H1 (cell line): Measurements from ENCODE around the gene CDK5RAP2. TPM values are rescaled to one million over a fixed set of nuclear protein-coding genes. Genes with fewer than 3 reads are reported as not detected.

Source experiments
- CTCF ChIA-PET: fragments of 300-600 bp; sonication (Branson Sonifier 250); formaldehyde crosslinking; loops from one replicate; lab custom pipeline; 2021; ENCODE audit not compliant: partially characterized antibody; lab: Charles Lee
- POLR2A ChIA-PET: fragments of 300-600 bp; sonication (Branson Sonifier 250); formaldehyde crosslinking; loops from one replicate; lab custom pipeline; 2021; ENCODE audit warnings: inconsistent platforms; ENCODE audit not compliant: partially characterized antibody; lab: Charles Lee
- DNase-seq, 2 experiments: peaks; one replicate each; pipeline versions ENCODE4 v3.0.0 to v3.0.0-alpha.2; 2010 to 2022; ENCODE audit warnings: low spot score in 2 of 2, low read depth in 1 of 2, mixed read lengths in 1 of 2
- FAIRE-seq: peaks from 2 replicates; lab custom pipeline; 2011; peaks lifted over from hg19 to GRCh38; lab: Jason Lieb, UNC
- H2AFZ ChIP-seq: 2 replicates; pipeline ENCODE4 v1.8.1; 2012; ENCODE audit warnings: low read length, inconsistent platforms
- H2AK5ac ChIP-seq: 2 replicates; pipeline ENCODE4 v1.6.1; 2013; ENCODE audit warnings: low read depth, low read length
- H2BK120ac ChIP-seq: replicated peaks from 2 replicates; pipeline ENCODE3; 2013; ENCODE audit warnings: low read depth, low read length, inconsistent platforms
- H2BK12ac ChIP-seq: 2 replicates; pipeline ENCODE4 v1.6.1; 2013; ENCODE audit warnings: low read depth, low read length
- H2BK15ac ChIP-seq: 2 replicates; pipeline ENCODE4 v1.6.1; 2013; ENCODE audit warnings: low read length
- H2BK20ac ChIP-seq: 2 replicates; pipeline ENCODE4 v1.6.1; 2013; ENCODE audit warnings: low read length
- H2BK5ac ChIP-seq: 2 replicates; pipeline ENCODE4 v1.6.1; 2013; ENCODE audit warnings: low read depth, low read length
- H3K14ac ChIP-seq: 2 replicates; pipeline ENCODE4 v1.6.1; 2013; ENCODE audit warnings: inconsistent platforms; ENCODE audit not compliant: insufficient read length
- H3K18ac ChIP-seq: 2 replicates; pipeline ENCODE4 v1.6.1; 2013; ENCODE audit warnings: low read length; ENCODE audit errors: extremely low read depth
- H3K23ac ChIP-seq: 2 replicates; pipeline ENCODE4 v1.6.1; 2013; ENCODE audit warnings: inconsistent platforms; ENCODE audit not compliant: insufficient read length
- H3K23me2 ChIP-seq: 2 replicates; pipeline ENCODE4 v1.6.1; 2013; ENCODE audit warnings: low read depth, low read length
- H3K27ac ChIP-seq: 2 replicates; pipeline ENCODE4 v1.6.1; 2011; ENCODE audit warnings: low read depth, low read length, inconsistent platforms
- H3K27me3 ChIP-seq, 4 experiments: replicated peaks in 1 of 4; 1 replicate in 1 of 4; 2 replicates in 3 of 4; pipeline versions ENCODE4 v1.6.1 to v1.8.1; 2011 to 2013; ENCODE audit warnings: low read length in 3 of 4, mild to moderate bottlenecking in 3 of 4, inconsistent platforms in 2 of 4, mixed read lengths in 2 of 4, moderate library complexity in 1 of 4; ENCODE audit not compliant: control insufficient read depth in 3 of 4, insufficient read depth in 3 of 4; ENCODE audit errors: extremely low read depth in 1 of 4
- H3K36me3 ChIP-seq, 4 experiments: 2 replicates each; pipeline versions ENCODE4 v1.6.1 to v1.8.1; 2011 to 2013; ENCODE audit warnings: mild to moderate bottlenecking in 4 of 4, low read length in 3 of 4, moderate library complexity in 2 of 4, control low read depth in 1 of 4, inconsistent platforms in 1 of 4; ENCODE audit not compliant: insufficient read depth in 4 of 4, control insufficient read depth in 2 of 4
- H3K4ac ChIP-seq: replicated peaks from 2 replicates; pipeline ENCODE3; 2013; ENCODE audit warnings: low read length, low read depth, mixed read lengths, inconsistent platforms; ENCODE audit not compliant: insufficient read length
- H3K4me1 ChIP-seq, 4 experiments: replicated peaks in 1 of 4; 1 replicate in 1 of 4; 2 replicates in 3 of 4; pipeline versions ENCODE4 v1.6.1 to v1.8.1; 2011 to 2013; ENCODE audit warnings: low read length in 3 of 4, inconsistent platforms in 2 of 4, mixed read lengths in 1 of 4; ENCODE audit not compliant: insufficient read depth in 4 of 4, control insufficient read depth in 3 of 4
- H3K4me2 ChIP-seq, 2 experiments: 2 replicates each; pipeline versions ENCODE4 v1.6.1 to v1.8.1; 2011 to 2013; ENCODE audit warnings: low read depth in 2 of 2, low read length in 2 of 2, control low read depth in 1 of 2, inconsistent platforms in 1 of 2, mild to moderate bottlenecking in 1 of 2; ENCODE audit not compliant: insufficient read depth in 1 of 2
- H3K4me3 ChIP-seq, 4 experiments: fragments of 200-600, 300-600 bp in 1 of 4; sonication (generic), shearing (Covaris generic), sonication (Bioruptor Twin) in 1 of 4; 2 replicates each; pipeline versions ENCODE4 v1.5.1 to v1.8.1; 2011 to 2016; ENCODE audit warnings: low read length in 4 of 4, low read depth in 3 of 4, control low read depth in 2 of 4, inconsistent platforms in 2 of 4, mild to moderate bottlenecking in 2 of 4, mixed read lengths in 1 of 4, moderate library complexity in 1 of 4; ENCODE audit not compliant: insufficient read depth in 2 of 4; ENCODE audit errors: extremely low read depth in 1 of 4
- H3K56ac ChIP-seq: replicated peaks from 2 replicates; pipeline ENCODE3; 2013; ENCODE audit warnings: low read depth, mild to moderate bottlenecking, mixed read lengths, low read length, inconsistent platforms; ENCODE audit not compliant: insufficient read length
- H3K79me1 ChIP-seq: 2 replicates; pipeline ENCODE4 v1.6.1; 2013; ENCODE audit warnings: low read depth, low read length, control low read depth
- H3K79me2 ChIP-seq, 2 experiments: 2 replicates each; pipeline versions ENCODE4 v1.6.1 to v1.8.1; 2012 to 2013; ENCODE audit warnings: low read length in 2 of 2, mild to moderate bottlenecking in 2 of 2, inconsistent platforms in 1 of 2; ENCODE audit not compliant: insufficient read depth in 2 of 2, control insufficient read depth in 1 of 2
- H3K9ac ChIP-seq, 4 experiments: replicated peaks in 1 of 4; 1 replicate in 1 of 4; 2 replicates in 3 of 4; pipeline versions ENCODE4 v1.6.1 to v1.8.1; 2011 to 2013; ENCODE audit warnings: low read depth in 3 of 4, low read length in 3 of 4, control low read depth in 2 of 4, mild to moderate bottlenecking in 2 of 4, moderate library complexity in 2 of 4, inconsistent platforms in 1 of 4; ENCODE audit errors: extremely low read depth in 1 of 4
- H3K9me3 ChIP-seq, 2 experiments: 2 replicates each; pipeline versions ENCODE4 v1.6.1 to v1.8.1; 2012 to 2013; ENCODE audit warnings: mild to moderate bottlenecking in 2 of 2, moderate library complexity in 2 of 2, control low read depth in 1 of 2, inconsistent platforms in 1 of 2, low read depth in 1 of 2, low read length in 1 of 2, mixed read lengths in 1 of 2; ENCODE audit not compliant: insufficient read depth in 2 of 2
- H4K20me1 ChIP-seq, 2 experiments: replicated peaks in 1 of 2; 2 replicates each; pipeline versions ENCODE3 to v1.8.1; 2011 to 2013; ENCODE audit warnings: inconsistent platforms in 2 of 2, low read length in 2 of 2, mild to moderate bottlenecking in 1 of 2; ENCODE audit not compliant: insufficient read depth in 2 of 2, control insufficient read depth in 1 of 2
- H4K5ac ChIP-seq: 2 replicates; pipeline ENCODE4 v1.6.1; 2013; ENCODE audit warnings: low read length, low read depth, mixed read lengths, inconsistent platforms; ENCODE audit not compliant: insufficient read length
- H4K8ac ChIP-seq: 2 replicates; pipeline ENCODE4 v1.8.0; 2013; ENCODE audit warnings: mild to moderate bottlenecking, moderate library complexity, low read length, inconsistent platforms; ENCODE audit not compliant: insufficient read depth; ENCODE audit errors: extremely low read depth
- H4K91ac ChIP-seq: replicated peaks from 2 replicates; pipeline ENCODE3; 2013; ENCODE audit warnings: low read length, mixed read lengths, inconsistent platforms; ENCODE audit not compliant: insufficient read length
- CEBPB ChIP-seq: IDR thresholded peaks from 2 replicates; pipeline ENCODE4 v1.6.1; 2012; ENCODE audit warnings: low read depth, low read length
- CHD1 ChIP-seq: IDR thresholded peaks from 2 replicates; pipeline ENCODE4 v1.6.1; 2012; ENCODE audit warnings: low read depth, low read length, improper control_type of control experiment
- NANOG ChIP-seq: IDR thresholded peaks from 2 replicates; pipeline ENCODE4 v1.6.1; 2011; ENCODE audit warnings: low read length, low read depth, mild to moderate bottlenecking, inconsistent platforms; ENCODE audit not compliant: insufficient read depth, poor library complexity, severe bottlenecking
- PHF8 ChIP-seq: fragments of 200-600 bp; sonication (generic); conservative IDR thresholded peaks from 2 replicates; pipeline ENCODE4 v1.7.1; 2012; ENCODE audit warnings: low read depth, mild to moderate bottlenecking, inconsistent platforms, low read length, moderate library complexity
- RFX5 ChIP-seq: IDR thresholded peaks from 2 replicates; pipeline ENCODE4 v1.6.1; 2011; ENCODE audit warnings: low read depth, low read length, improper control_type of control experiment, borderline replicate concordance
- RXRA ChIP-seq: IDR thresholded peaks from 2 replicates; pipeline ENCODE4 v1.6.1; 2011; ENCODE audit warnings: low read depth, mild to moderate bottlenecking, low read length, moderate library complexity; ENCODE audit not compliant: insufficient read depth
- SIRT6 ChIP-seq: IDR thresholded peaks from one replicate; pipeline ENCODE4 v1.7.1; 2012; ENCODE audit warnings: low read length, inconsistent platforms
- SUZ12 ChIP-seq: fragments of 200-600 bp; sonication (generic); IDR thresholded peaks from 2 replicates; pipeline ENCODE4 v1.6.1; 2012; ENCODE audit warnings: mild to moderate bottlenecking, inconsistent platforms, low read length, moderate library complexity, mixed read lengths
- WGBS, 2 experiments: shearing (Covaris generic) in 1 of 2; methylation state at CpG; one replicate each; pipeline versions ENCODE4 v1.1.6 to v1.1.7; 2013 to 2015; ENCODE audit warnings: low lambda C conversion rate in 2 of 2, mixed read lengths in 2 of 2, inconsistent platforms in 1 of 2, low coverage in 1 of 2, missing lambda C conversion rate in 1 of 2; ENCODE audit not compliant: insufficient replicate concordance in 2 of 2, insufficient coverage in 1 of 2, insufficient read length in 1 of 2; ENCODE audit errors: extremely low coverage in 1 of 2, missing lambda C conversion rate in 1 of 2; 5-methylcytosine and 5-hydroxymethylcytosine counted together
- polyA plus RNA-seq, 7 experiments: library from polyadenylated mRNA; depleted of rRNA in 3 of 7; stranded (reverse) in 5 of 7; unstranded in 2 of 7; fragments of >200 nt in 5 of 7; fragments of 200-250 nt in 2 of 7; gene quantifications; 1 replicate in 5 of 7; 2 replicates in 1 of 7; 4 replicates in 1 of 7; pipeline versions ENCODE4 v1.2.1 to v1.2.3, GENCODE V29; 2011 to 2013; ENCODE audit warnings: missing spikeins in 2 of 7, mixed read lengths in 2 of 7
- total RNA-seq: library from RNA; stranded (reverse); fragmentation: NEBNext Ultra II Directional; extraction: Animal tissue kit (Norgen Biotek cat#: 25700); gene quantifications from 2 replicates; pipeline ENCODE4 v1.2.1, GENCODE V29; 2021

The CDK5RAP2 gene
- total and polyA plus RNA-seq, 2 of the 8 experiments (the other 6 are each of a cell fraction or from before 2014, with no cell fraction given): 19.8 to 49.4 TPM

- Histone ChIP-seq H3K9me3 (no peaks in the 10 kb centered on the region), H2BK120ac (no peak overlapping the region), H3K27me3 (no peaks in the 10 kb centered on the region), H3K79me2 (peaks cover 0 to 41% of the 10 kb centered on the region in 2 experiments; a peak in 3 of 4 replicates), H2AFZ (no peak overlapping the region), H4K20me1 (peaks cover 3 to 11% of the 10 kb centered on the region in 2 experiments), H3K27ac (no peak overlapping the region), H3K18ac (no peak overlapping the region), H3K4me2 (no peak overlapping the region), H4K91ac (no peak overlapping the region), H2BK12ac (no peak overlapping the region), H3K14ac (no peak overlapping the region), H2BK20ac (no peak overlapping the region), H3K56ac (no peak overlapping the region), H4K5ac (no peak overlapping the region), H3K4me3 (no peak overlapping the region), H3K36me3 (peaks cover 19 to 50% (median 36%) of the 10 kb centered on the region in 4 experiments; a peak in 7 of 8 replicates), H4K8ac (no peak overlapping the region), H3K23me2 (no peaks in the 10 kb centered on the region), H2BK15ac (no peak overlapping the region), H3K9ac (no peak overlapping the region), H3K79me1 (peaks cover 9% of the 10 kb centered on the region), H3K23ac (no peak overlapping the region), H2BK5ac (no peak overlapping the region), H2AK5ac (no peak overlapping the region), H3K4me1 (no peaks in the 10 kb centered on the region), H3K4ac (no peak overlapping the region)
- no peak for DNase-seq
- FAIRE-seq: no peak
- ChIA-PET CTCF (interaction anchor here (1.0 to 1.1 kb wide), 2 partner anchors 12 to 40 kb away, joined by 3 read pairs; no protein-coding TSS in a partner anchor), POLR2A (interaction anchor here (0.5 to 2.0 kb wide), 2 partner anchors 9 to 25 kb away, joined by 3 to 5 read pairs; no protein-coding TSS in a partner anchor)
- WGBS, 2 experiments: 94% methylated on average over 11 of the region's 11 CpGs; no CpG with 5 or more reads in 1 of the 2 experiments
- TF ChIP-seq SIRT6 (no peak), SUZ12 (no peak), CHD1 (no peak), NANOG (no peak), RFX5 (no peak), RXRA (no peak), PHF8 (no peak), CEBPB (no peak)
These were observed 8.3 kb downstream of the CDK5RAP2 start for GRCh38 chr9:120571443-120572257.
